ENCODE results near the gene ECD.

DNA sequence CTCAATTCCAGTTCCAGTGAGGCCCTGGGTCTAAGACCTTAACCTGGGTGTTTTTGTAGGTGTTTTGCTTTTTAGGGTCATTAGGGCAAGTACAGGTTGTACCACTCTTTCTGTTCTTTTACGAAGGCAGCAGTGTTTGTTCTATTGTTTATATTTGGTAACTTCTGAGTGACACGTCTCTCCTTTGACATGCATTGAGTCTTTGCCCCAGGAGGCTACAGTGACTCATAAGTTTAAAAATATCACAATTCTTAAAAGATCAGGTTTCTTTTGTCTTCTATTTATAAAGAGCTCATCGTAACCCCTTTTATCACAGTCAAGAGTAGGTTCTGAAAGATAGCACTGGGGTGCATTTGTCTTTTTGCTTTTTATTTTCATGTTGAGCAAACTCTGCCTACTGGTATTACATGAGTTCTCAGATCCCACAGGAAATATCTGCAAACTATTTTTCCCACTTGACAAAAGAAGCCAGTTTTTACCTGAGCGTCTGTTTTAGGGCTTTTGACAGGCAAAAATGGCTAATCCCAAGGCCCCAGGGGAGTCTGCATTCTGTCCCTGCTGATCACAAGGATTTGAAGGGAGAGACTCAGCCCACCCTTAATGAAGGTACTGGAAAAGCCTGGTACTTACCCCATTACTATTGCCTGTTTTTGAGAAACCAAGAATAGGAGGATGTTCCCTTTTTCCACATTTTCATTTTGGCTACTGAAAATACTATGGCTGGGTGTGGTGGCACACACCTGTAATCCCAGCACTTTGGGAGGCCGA lies 49.6 kb downstream of the ECD start:
- TF ChIP-seq EZH2phosphoT487 (IDR thresholded peaks at IDR 0.05; ENCODE audit: low read depth), result no peak
- TF ChIP-seq, protein P1, sequence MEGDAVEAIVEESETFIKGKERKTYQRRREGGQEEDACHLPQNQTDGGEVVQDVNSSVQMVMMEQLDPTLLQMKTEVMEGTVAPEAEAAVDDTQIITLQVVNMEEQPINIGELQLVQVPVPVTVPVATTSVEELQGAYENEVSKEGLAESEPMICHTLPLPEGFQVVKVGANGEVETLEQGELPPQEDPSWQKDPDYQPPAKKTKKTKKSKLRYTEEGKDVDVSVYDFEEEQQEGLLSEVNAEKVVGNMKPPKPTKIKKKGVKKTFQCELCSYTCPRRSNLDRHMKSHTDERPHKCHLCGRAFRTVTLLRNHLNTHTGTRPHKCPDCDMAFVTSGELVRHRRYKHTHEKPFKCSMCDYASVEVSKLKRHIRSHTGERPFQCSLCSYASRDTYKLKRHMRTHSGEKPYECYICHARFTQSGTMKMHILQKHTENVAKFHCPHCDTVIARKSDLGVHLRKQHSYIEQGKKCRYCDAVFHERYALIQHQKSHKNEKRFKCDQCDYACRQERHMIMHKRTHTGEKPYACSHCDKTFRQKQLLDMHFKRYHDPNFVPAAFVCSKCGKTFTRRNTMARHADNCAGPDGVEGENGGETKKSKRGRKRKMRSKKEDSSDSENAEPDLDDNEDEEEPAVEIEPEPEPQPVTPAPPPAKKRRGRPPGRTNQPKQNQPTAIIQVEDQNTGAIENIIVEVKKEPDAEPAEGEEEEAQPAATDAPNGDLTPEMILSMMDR (IDR thresholded peaks at IDR 0.05; ENCODE audit: low read depth, low read length), result no peak

Measured in OCI-LY3 (cell line).